Caco-2 (cell line): ENCODE data around the gene ALDOA. TPM values are rescaled to one million over a fixed set of nuclear protein-coding genes. Genes with fewer than 3 reads are reported as not detected.
"Not testable (repeated sequence)": the region's sequence is repeated elsewhere in the genome, so short reads cannot be mapped to it uniquely, and the experiment has no call there.

ENCODE experiments used
- BruUV-seq: library from RNA; stranded (reverse); fragments of 400-500 nt; replicated peaks from 2 replicates; lab custom pipeline; 2021; lab: Mats Ljungman, UMichigan
- CTCF ChIA-PET: fragments of 300-600 bp; sonication (Branson Sonifier 250); formaldehyde crosslinking; loops from one replicate; lab custom pipeline; 2022; ENCODE audit warnings: antibody characterized with exemption; lab: Charles Lee
- POLR2A ChIA-PET: fragments of 300-600 bp; sonication (Branson Sonifier 250); formaldehyde crosslinking; loops from one replicate; lab custom pipeline; 2022; ENCODE audit warnings: antibody characterized with exemption; lab: Charles Lee
- DNase-seq, 2 experiments: peaks; one replicate each; pipeline versions ENCODE4 v3.0.0 to v3.0.0-alpha.2; 2020 to 2022
- H3K27me3 ChIP-seq: replicated peaks from 2 replicates; pipeline ENCODE4 v1.6.0; 2011; ENCODE audit warnings: low read length; ENCODE audit not compliant: control insufficient read depth, insufficient read depth
- H3K36me3 ChIP-seq: 2 replicates; pipeline ENCODE4 v1.5.1; 2011; ENCODE audit warnings: low read length; ENCODE audit not compliant: control insufficient read depth, insufficient read depth
- H3K4me1 ChIP-seq: fragments of 250-450 bp; sonication (Bioruptor Pico); 2 replicates; pipeline ENCODE4 v1.5.1; 2020; ENCODE audit warnings: mild to moderate bottlenecking
- H3K4me3 ChIP-seq: 2 replicates; pipeline ENCODE4 v1.5.1; 2011; ENCODE audit warnings: low read depth, mild to moderate bottlenecking, control low read depth, low read length
- H3K9me3 ChIP-seq: fragments of 250-450 bp; sonication (Bioruptor Pico); 2 replicates; pipeline ENCODE4 v1.5.1; 2020; ENCODE audit warnings: mild to moderate bottlenecking, moderate library complexity
- H3K27ac Mint-ChIP-seq: one replicate; pipeline ENCODE4 v1.8.0; 2022; ENCODE audit warnings: mixed read lengths; ENCODE audit not compliant: unreplicated experiment
- H3K27me3 Mint-ChIP-seq: one replicate; pipeline ENCODE4 v1.8.0; 2022; ENCODE audit warnings: mixed read lengths; ENCODE audit not compliant: insufficient read depth, unreplicated experiment
- H3K36me3 Mint-ChIP-seq: one replicate; pipeline ENCODE4 v1.8.0; 2022; ENCODE audit warnings: mild to moderate bottlenecking, mixed read lengths; ENCODE audit not compliant: insufficient read depth, unreplicated experiment
- H3K4me1 Mint-ChIP-seq: one replicate; pipeline ENCODE4 v1.8.0; 2022; ENCODE audit warnings: low read depth, mixed read lengths; ENCODE audit not compliant: unreplicated experiment
- H3K4me3 Mint-ChIP-seq: one replicate; pipeline ENCODE4 v1.8.0; 2022; ENCODE audit warnings: mild to moderate bottlenecking, moderate library complexity, mixed read lengths; ENCODE audit not compliant: unreplicated experiment
- H3K9me3 Mint-ChIP-seq: one replicate; pipeline ENCODE4 v1.8.0; 2022; ENCODE audit warnings: mixed read lengths; ENCODE audit not compliant: unreplicated experiment
- CTCF ChIP-seq, 2 experiments: fragments of 200-600 bp in 1 of 2; IDR thresholded peaks; 1 replicate in 1 of 2; 2 replicates in 1 of 2; pipeline versions ENCODE4 v1.5.1 to v1.8.0; 2011 to 2022; ENCODE audit warnings: antibody characterized with exemption in 1 of 2, control low read depth in 1 of 2, inconsistent platforms in 1 of 2, low read depth in 1 of 2, low read length in 1 of 2, mild to moderate bottlenecking in 1 of 2, moderate library complexity in 1 of 2; ENCODE audit not compliant: insufficient read depth in 1 of 2, severe bottlenecking in 1 of 2, unreplicated experiment in 1 of 2
- intact Hi-C: fragments of 100-400 bp; cut with micrococcal nuclease; formaldehyde crosslinking; loops from one replicate; pipeline ENCODE4 v1.10.0; 2022; ENCODE audit not compliant: unreplicated experiment
- total RNA-seq: library from RNA; stranded (reverse); gene quantifications from 2 replicates; pipeline ENCODE4 v1.2.3, GENCODE V29; 2022

Gene ALDOA
- total RNA-seq, 1 experiment from 2014 or later = 675 TPM

- H3K4me1 Mint-ChIP-seq = peaks cover 9% of the 10 kb centered on the region
- no TSS peak for BruUV-seq
- Histone ChIP-seq H3K9me3 (no peaks in the 10 kb centered on the region), H3K36me3 (peaks cover 1% of the 10 kb centered on the region; the same call in 1 of the 2 replicates), H3K4me3 (no peak overlapping the region), H3K27me3 (no peaks in the 10 kb centered on the region), H3K4me1 (peaks cover 18% of the 10 kb centered on the region; the same call in 1 of the 2 replicates)
- CTCF ChIA-PET = interaction anchor here (1.0 kb wide), 1 partner anchor 22 kb away, joined by 3 read pairs; the partner anchor contains the start of gene TBX6
- peaks cover 12% of the 10 kb centered on the region for H3K36me3 Mint-ChIP-seq
- intact Hi-C loops = no loop called here
- H3K9me3 Mint-ChIP-seq = no peaks in the 10 kb centered on the region
- H3K4me3 Mint-ChIP-seq = no peak overlapping the region
- POLR2A ChIA-PET = no interaction called here
- TF ChIP-seq CTCF (IDR thresholded peaks at IDR 0.05; ENCODE audit: insufficient read depth in 1 of 2, low read depth in 1 of 2, low read length in 1 of 2, severe bottlenecking in 1 of 2, unreplicated experiment in 1 of 2) = no peak
- H3K27me3 Mint-ChIP-seq = no peaks in the 10 kb centered on the region
- peak overlapping the region; percentile 2 for H3K27ac Mint-ChIP-seq
- no peak for DNase-seq
These were observed 48.3 kb downstream of the ALDOA start for GRCh38 chr16:30113711-30114333.

GRCh38 chr16:30114411-30114810 lies 48.9 kb downstream of the ALDOA start:
- Mint-ChIP-seq H3K36me3 (peaks cover 15% of the 10 kb centered on the region), H3K4me3 (no peak overlapping the region), H3K4me1 (peaks cover 9% of the 10 kb centered on the region), H3K27me3 (no peaks in the 10 kb centered on the region), H3K9me3 (no peaks in the 10 kb centered on the region), H3K27ac (no peak overlapping the region)
- H3K4me3 ChIP-seq = no peak overlapping the region
- no peaks in the 10 kb centered on the region for H3K27me3 ChIP-seq
- no peak for TF ChIP-seq CTCF (IDR thresholded peaks at IDR 0.05; ENCODE audit: insufficient read depth in 1 of 2, low read depth in 1 of 2, low read length in 1 of 2, severe bottlenecking in 1 of 2, unreplicated experiment in 1 of 2)
- no peaks in the 10 kb centered on the region for H3K9me3 ChIP-seq
- peaks cover 18% of the 10 kb centered on the region; the same call in 1 of the 2 replicates for H3K4me1 ChIP-seq
- intact Hi-C loops = no loop called here
- ChIA-PET POLR2A (interaction anchor here (0.7 kb wide), 1 partner anchor 315 kb away, joined by 3 read pairs; the partner anchor contains the start of gene DCTPP1), CTCF (interaction anchor here (0.9 to 1.0 kb wide), 2 partner anchors 23 to 49 kb away, joined by 3 to 4 read pairs; partner anchors contain the start of genes ALDOA and TBX6)
- no TSS peak for BruUV-seq
- no peak for DNase-seq
- H3K36me3 ChIP-seq = peaks cover 1% of the 10 kb centered on the region; the same call in 1 of the 2 replicates

GRCh38 chr16:30114833-30115232 lies 49.3 kb downstream of the ALDOA start:
- H3K27ac Mint-ChIP-seq, H3K27me3 ChIP-seq, H3K4me3 ChIP-seq, intact Hi-C loops, H3K27me3 Mint-ChIP-seq, H3K4me3 Mint-ChIP-seq, H3K4me1 Mint-ChIP-seq, BruUV-seq, H3K9me3 Mint-ChIP-seq, DNase-seq, H3K9me3 ChIP-seq, H3K36me3 ChIP-seq: not testable (repeated sequence)
- peaks cover 18% of the 10 kb centered on the region; the same call in 1 of the 2 replicates for H3K4me1 ChIP-seq
- POLR2A ChIA-PET = interaction anchor here (0.7 kb wide), 1 partner anchor 315 kb away, joined by 3 read pairs; the partner anchor contains the start of gene DCTPP1
- CTCF ChIA-PET = interaction anchor here (0.9 kb wide), 1 partner anchor 50 kb away, joined by 4 read pairs; the partner anchor contains the start of gene ALDOA
- H3K36me3 Mint-ChIP-seq = peaks cover 16% of the 10 kb centered on the region
